Vagina (tissue), 2 donors: ENCODE measurements around the gene SLBP. TPM values are rescaled to one million over a fixed set of nuclear protein-coding genes. Genes with fewer than 3 reads are reported as not detected.

Source experiments
- DNase-seq, 2 donors: peaks; one replicate each; pipeline ENCODE4 v3.0.0-alpha.2; 2017; ENCODE audit errors: extremely low spot score in 2 of 2
- H3K27ac ChIP-seq: fragments of 200-600 bp; sonication (generic); one replicate; pipeline ENCODE4 v1.5.1; 2019
- H3K27me3 ChIP-seq: fragments of 200-600 bp; sonication (generic); one replicate; pipeline ENCODE4 v1.5.1; 2019
- H3K36me3 ChIP-seq, 2 donors: fragments of 200-600 bp; sonication (generic); one replicate each; pipeline ENCODE4 v1.5.1; 2017 to 2019
- H3K4me1 ChIP-seq: fragments of 200-600 bp; sonication (generic); one replicate; pipeline ENCODE4 v1.5.1; 2019
- H3K4me3 ChIP-seq, 2 donors: fragments of 200-600 bp; sonication (generic); 1 replicate in 1 of 2; 2 replicates in 1 of 2; pipeline ENCODE4 v1.5.1; 2016 to 2019
- H3K9me3 ChIP-seq: fragments of 200-600 bp; sonication (generic); one replicate; pipeline ENCODE4 v1.5.1; 2019
- POLR2A ChIP-seq, 2 donors: fragments of 450-650 bp; IDR thresholded peaks; one replicate each; pipeline ENCODE4 v1.6.1; 2017; ENCODE audit warnings: antibody characterized with exemption in 2 of 2, mild to moderate bottlenecking in 2 of 2, moderate library complexity in 2 of 2
- POLR2AphosphoS5 ChIP-seq, 2 donors: sonication (generic); formaldehyde crosslinking; IDR thresholded peaks; one replicate each; pipeline ENCODE4 v1.9.0; 2017; ENCODE audit warnings: antibody characterized with exemption in 2 of 2, mild to moderate bottlenecking in 2 of 2, low read depth in 1 of 2; ENCODE audit not compliant: insufficient read depth in 1 of 2
- intact Hi-C: fragments of 100-400 bp; cut with DNase I; formaldehyde crosslinking; loops from one replicate; pipeline ENCODE4 v1.15.1; 2023
- total RNA-seq: library from RNA; depleted of rRNA; stranded (reverse); fragments of >200 nt; gene quantifications from one replicate; pipeline ENCODE4 v1.2.3, GENCODE V29; 2016
- TF ChIP-seq, protein P1 (sequence below), 3 experiments: fragments of 450-650 bp in 2 of 3; fragments of 200-600 bp in 1 of 3; sonication (generic) in 1 of 3; IDR thresholded peaks; one replicate each; pipeline ENCODE4 v1.5.1; 2017 to 2019; ENCODE audit warnings: antibody characterized with exemption in 3 of 3, mild to moderate bottlenecking in 2 of 3, moderate library complexity in 2 of 3

Gene SLBP
- total RNA-seq, 1 donor from 2014 or later = 49.6 TPM

DNA sequence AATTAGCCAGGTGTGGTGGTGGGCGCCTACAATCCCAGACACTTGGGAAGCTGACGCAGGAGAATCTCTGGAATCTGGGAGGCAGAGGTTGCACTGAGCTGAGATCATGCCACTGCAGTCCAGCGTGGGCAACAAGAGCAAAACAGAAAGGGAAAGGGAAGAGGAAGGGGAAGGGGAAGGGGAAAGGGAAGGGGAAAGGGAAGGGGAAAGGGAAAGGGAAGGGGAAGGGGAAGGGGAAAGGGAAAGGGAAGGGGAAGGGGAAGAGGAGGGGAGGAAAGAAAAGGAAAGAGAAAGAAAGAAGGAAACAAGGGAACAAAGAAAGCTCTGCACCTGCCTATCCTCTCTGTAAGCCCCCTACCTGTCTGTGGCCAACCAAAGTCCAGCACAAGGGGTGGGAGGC, 63.2 kb downstream of the SLBP start:
- Histone ChIP-seq H3K4me3 (no peak overlapping the region), H3K9me3 (no peaks in the 10 kb centered on the region), H3K36me3 (no peaks in the 10 kb centered on the region), H3K27me3 (no peaks in the 10 kb centered on the region), H3K4me1 (peaks cover 10% of the 10 kb centered on the region), H3K27ac (no peak overlapping the region)
- no peak for DNase-seq
- TF ChIP-seq, protein P1, sequence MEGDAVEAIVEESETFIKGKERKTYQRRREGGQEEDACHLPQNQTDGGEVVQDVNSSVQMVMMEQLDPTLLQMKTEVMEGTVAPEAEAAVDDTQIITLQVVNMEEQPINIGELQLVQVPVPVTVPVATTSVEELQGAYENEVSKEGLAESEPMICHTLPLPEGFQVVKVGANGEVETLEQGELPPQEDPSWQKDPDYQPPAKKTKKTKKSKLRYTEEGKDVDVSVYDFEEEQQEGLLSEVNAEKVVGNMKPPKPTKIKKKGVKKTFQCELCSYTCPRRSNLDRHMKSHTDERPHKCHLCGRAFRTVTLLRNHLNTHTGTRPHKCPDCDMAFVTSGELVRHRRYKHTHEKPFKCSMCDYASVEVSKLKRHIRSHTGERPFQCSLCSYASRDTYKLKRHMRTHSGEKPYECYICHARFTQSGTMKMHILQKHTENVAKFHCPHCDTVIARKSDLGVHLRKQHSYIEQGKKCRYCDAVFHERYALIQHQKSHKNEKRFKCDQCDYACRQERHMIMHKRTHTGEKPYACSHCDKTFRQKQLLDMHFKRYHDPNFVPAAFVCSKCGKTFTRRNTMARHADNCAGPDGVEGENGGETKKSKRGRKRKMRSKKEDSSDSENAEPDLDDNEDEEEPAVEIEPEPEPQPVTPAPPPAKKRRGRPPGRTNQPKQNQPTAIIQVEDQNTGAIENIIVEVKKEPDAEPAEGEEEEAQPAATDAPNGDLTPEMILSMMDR (IDR thresholded peaks at IDR 0.05) = no peak
- no peak for TF ChIP-seq POLR2A (IDR thresholded peaks at IDR 0.05)
- TF ChIP-seq POLR2AphosphoS5 (IDR thresholded peaks at IDR 0.05; ENCODE audit: insufficient read depth in 1 of 2, low read depth in 1 of 2) = no peak
- intact Hi-C loops = no loop called here

DNA sequence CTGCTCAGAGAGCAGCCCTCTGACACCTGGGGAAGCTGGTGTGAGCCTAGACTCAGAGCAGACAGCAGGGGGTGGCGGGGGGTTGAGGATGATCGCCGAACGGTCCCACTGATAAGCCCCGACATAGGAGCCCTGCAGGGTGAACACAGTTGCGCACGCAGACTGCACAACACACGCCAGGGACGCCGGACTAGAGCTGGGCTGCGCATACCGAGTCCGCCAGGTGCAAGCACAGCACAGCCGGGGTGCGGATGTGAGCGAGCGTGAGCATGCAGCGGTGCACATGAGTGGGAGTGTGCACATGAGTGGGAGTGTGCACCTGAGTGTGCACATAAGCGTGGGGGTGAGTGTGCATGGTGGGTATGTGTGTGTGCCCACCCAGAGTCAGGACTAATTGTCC, 64.7 kb downstream of the SLBP start:
- H3K27me3 ChIP-seq = no peaks in the 10 kb centered on the region
- DNase-seq = no peak
- intact Hi-C loops = no loop called here
- no peaks in the 10 kb centered on the region for H3K9me3 ChIP-seq
- no peak overlapping the region for H3K4me3 ChIP-seq
- TF ChIP-seq POLR2A (IDR thresholded peaks at IDR 0.05) (no peak), POLR2AphosphoS5 (IDR thresholded peaks at IDR 0.05; ENCODE audit: insufficient read depth in 1 of 2, low read depth in 1 of 2) (no peak)
- TF ChIP-seq, protein P1 (IDR thresholded peaks at IDR 0.05) = no peak
- no peak overlapping the region for H3K27ac ChIP-seq
- peaks cover 10% of the 10 kb centered on the region for H3K4me1 ChIP-seq
- H3K36me3 ChIP-seq = no peaks in the 10 kb centered on the region

DNA sequence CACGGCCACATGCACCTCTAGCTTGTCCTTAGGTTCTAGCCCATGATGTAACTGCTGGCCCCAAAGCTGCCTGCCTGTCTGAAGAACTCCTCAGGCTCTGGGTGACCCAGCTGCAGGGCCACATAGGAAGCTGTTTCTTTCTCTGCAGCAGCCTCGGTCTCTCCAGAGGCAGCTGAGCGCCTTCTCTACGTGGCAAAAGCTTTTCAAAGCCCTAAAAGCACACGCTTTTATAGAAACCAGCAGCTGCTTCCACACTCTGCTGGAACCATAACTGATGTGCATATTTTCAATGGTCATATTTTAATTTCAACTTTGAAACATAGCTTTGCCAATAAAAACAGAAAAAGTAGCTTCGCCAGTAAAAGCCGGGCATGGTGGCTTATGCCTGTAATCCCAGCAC, 65.4 kb downstream of the SLBP start:
- intact Hi-C loops = no loop called here
- no peak for DNase-seq
- Histone ChIP-seq H3K4me3 (no peak overlapping the region), H3K4me1 (peaks cover 10% of the 10 kb centered on the region), H3K36me3 (no peaks in the 10 kb centered on the region), H3K27ac (no peak overlapping the region), H3K27me3 (no peaks in the 10 kb centered on the region), H3K9me3 (no peaks in the 10 kb centered on the region)
- TF ChIP-seq POLR2AphosphoS5 (IDR thresholded peaks at IDR 0.05; ENCODE audit: insufficient read depth in 1 of 2, low read depth in 1 of 2) (no peak), POLR2A (IDR thresholded peaks at IDR 0.05) (no peak)
- TF ChIP-seq, protein P1 (IDR thresholded peaks at IDR 0.05) = no peak

DNA sequence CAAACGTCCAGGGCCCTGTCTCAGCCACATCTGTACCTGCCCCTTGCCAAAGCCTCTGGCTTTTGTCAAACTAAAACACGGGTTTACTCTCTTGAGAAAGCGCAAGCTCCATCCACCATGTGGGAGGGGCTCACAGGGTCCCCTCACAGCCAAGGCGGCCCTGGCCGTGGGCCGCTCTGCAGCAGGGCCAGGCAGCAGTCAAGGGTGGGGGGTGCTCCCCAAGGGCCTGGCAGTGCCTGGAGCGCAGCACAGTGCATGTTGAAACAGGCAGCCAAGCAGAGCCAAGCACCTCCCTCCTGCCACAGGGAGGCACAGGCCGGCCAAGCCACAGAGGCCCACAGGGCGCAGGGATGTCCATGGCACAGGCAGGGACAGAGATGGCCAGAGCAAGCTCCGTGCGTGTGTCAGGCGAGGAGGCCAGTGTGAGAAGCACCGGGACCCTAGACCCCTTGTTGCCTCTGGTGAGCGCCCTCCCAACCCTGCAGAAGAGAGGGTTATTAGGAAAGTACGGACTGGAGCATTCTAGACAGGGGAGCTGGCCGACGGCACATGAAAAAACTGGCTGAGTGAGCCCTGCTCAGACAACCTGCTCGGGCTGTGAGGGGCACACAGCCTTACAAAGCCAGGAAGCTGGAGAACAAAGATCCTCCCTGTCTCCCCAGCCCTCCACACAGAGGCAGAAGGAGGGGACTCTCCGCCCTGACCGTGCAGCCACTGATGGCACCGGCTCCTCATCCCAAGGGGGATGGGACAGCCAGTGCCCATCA, 67.0 kb downstream of the SLBP start:
- no peaks in the 10 kb centered on the region for H3K36me3 ChIP-seq
- H3K4me1 ChIP-seq = peaks cover 10% of the 10 kb centered on the region
- TF ChIP-seq, protein P1 (IDR thresholded peaks at IDR 0.05) = no peak
- peak in 1 of 2 donors; percentile 30 for TF ChIP-seq POLR2AphosphoS5 (IDR thresholded peaks at IDR 0.05; ENCODE audit: insufficient read depth in 1 of 2, low read depth in 1 of 2)
- intact Hi-C loops = no loop called here
- H3K27me3 ChIP-seq = no peaks in the 10 kb centered on the region
- no peak for DNase-seq
- H3K4me3 ChIP-seq = no peak overlapping the region
- H3K27ac ChIP-seq = peak overlapping the region; percentile 9
- no peaks in the 10 kb centered on the region for H3K9me3 ChIP-seq

DNA sequence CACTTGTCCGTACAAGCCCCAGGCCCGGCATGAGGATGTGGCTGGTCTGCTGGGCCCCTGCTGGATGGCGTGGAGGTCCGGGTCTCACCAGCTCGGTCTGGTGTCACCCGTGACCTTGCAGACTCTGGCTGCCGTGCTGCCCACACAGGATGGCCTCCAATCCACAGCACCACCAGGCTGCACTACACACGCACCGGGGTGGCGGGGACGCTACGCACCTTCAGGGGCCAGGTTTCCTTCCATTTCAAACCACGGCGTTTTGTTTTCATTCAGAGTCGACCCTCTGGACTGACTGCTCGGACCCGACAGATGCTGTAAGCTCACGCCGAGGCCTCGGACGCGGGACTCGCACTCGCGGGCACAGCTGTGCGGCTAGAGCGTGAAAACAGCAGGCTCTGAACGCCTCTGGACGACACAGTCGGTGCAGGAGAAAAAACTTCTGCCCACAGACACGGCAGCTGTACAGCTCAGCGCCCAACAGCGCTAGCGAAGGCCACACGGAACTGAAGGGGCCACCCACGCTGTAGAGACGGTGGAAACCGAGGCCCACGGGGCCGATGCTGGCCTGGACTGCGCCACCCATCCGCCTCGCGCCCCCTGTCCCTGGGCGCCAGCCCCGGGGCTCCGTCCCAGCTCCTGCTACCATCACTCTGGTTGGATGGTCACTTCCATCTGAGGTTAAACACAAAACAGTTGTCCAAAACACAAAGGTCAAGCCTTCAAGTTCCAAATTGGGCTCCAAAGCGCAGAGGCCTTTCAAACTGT, 68.0 kb downstream of the SLBP start:
- Histone ChIP-seq H3K27me3 (no peaks in the 10 kb centered on the region), H3K36me3 (no peaks in the 10 kb centered on the region), H3K4me1 (peaks cover 10% of the 10 kb centered on the region), H3K27ac (peak overlapping the region; percentile 9), H3K9me3 (no peaks in the 10 kb centered on the region), H3K4me3 (no peak overlapping the region)
- TF ChIP-seq POLR2A (IDR thresholded peaks at IDR 0.05) = no peak
- TF ChIP-seq, protein P1 (IDR thresholded peaks at IDR 0.05) = no peak
- no peak for TF ChIP-seq POLR2AphosphoS5 (IDR thresholded peaks at IDR 0.05; ENCODE audit: insufficient read depth in 1 of 2, low read depth in 1 of 2)
- no peak for DNase-seq
- intact Hi-C loops = no loop called here
